Measurements from ENCODE around the gene PIGQ. TPM values are rescaled to one million over a fixed set of nuclear protein-coding genes. Genes with fewer than 3 reads are reported as not detected.

Gene PIGQ
- total RNA-seq, 1 experiment from 2014 or later, result 83.5 TPM

DNA sequence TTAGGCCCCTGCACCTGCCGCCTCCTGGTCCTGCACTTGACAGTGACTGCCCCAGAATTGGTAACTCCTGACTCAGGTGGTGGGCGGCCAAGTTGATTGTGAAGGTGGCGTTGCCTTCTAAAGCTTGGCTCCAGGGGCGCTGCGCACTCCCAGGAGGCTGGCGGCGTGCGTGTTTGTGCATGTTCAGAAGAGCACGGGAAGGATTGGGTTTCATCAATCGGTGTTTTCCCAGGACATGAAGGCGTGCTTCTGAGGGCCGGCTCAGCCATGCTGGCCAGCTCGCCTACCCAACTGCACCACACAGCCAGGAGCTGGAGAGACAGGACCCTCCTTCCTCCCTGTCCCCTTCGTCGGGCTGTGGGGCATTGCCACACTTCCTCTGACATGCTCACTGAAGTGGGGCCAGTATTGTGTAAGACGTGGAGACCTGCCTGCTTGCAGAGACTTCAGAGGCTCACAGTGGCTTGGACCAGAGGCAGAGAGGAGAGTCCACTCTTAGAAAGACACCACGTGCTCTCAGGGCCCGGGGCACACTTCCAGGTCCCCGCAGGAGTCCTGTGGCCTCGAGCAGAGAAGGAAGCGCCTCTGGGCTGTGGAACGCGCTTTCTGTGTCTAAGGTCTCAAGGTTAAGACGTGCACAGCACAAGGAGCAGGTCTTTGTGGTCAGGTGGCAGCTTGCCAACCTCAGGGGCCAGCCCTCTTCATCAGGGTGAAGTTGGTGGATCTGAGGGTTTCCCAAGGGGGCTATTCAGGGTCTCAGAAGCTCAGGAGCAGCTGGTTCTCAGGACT lies 22.9 kb downstream of the PIGQ start:
- ATAC-seq (no peak), DNase-seq (ENCODE audit: low read depth, low spot score) (no peak)
- ChIA-PET POLR2A (no interaction called here), CTCF (no interaction called here)
- Histone ChIP-seq H3K4me1 (ENCODE audit: control insufficient read depth, insufficient read depth, low read length) (peaks cover 26% of the 10 kb centered on the region), H3K36me3 (ENCODE audit: control insufficient read depth, insufficient read depth, low read length) (no peaks in the 10 kb centered on the region), H3K27ac (ENCODE audit: low read length) (peak overlapping the region; percentile 18), H3K4me3 (ENCODE audit: low read depth in 2 of 2, low read length in 2 of 2) (no peak overlapping the region), H3K9me3 (ENCODE audit: control insufficient read depth, insufficient read depth, low read depth, low read length) (no peaks in the 10 kb centered on the region), H3K27me3 (ENCODE audit: control insufficient read depth, insufficient read depth, low read length) (no peaks in the 10 kb centered on the region)
- intact Hi-C loops (cut with micrococcal nuclease; ENCODE audit: unreplicated experiment) (no loop called here), in situ Hi-C loops (cut with HindIII; ENCODE audit: low pct_unique_long_range_greater_than_20kb, low sequenced_read_pairs) (no loop called here)
- TF ChIP-seq, protein P1, sequence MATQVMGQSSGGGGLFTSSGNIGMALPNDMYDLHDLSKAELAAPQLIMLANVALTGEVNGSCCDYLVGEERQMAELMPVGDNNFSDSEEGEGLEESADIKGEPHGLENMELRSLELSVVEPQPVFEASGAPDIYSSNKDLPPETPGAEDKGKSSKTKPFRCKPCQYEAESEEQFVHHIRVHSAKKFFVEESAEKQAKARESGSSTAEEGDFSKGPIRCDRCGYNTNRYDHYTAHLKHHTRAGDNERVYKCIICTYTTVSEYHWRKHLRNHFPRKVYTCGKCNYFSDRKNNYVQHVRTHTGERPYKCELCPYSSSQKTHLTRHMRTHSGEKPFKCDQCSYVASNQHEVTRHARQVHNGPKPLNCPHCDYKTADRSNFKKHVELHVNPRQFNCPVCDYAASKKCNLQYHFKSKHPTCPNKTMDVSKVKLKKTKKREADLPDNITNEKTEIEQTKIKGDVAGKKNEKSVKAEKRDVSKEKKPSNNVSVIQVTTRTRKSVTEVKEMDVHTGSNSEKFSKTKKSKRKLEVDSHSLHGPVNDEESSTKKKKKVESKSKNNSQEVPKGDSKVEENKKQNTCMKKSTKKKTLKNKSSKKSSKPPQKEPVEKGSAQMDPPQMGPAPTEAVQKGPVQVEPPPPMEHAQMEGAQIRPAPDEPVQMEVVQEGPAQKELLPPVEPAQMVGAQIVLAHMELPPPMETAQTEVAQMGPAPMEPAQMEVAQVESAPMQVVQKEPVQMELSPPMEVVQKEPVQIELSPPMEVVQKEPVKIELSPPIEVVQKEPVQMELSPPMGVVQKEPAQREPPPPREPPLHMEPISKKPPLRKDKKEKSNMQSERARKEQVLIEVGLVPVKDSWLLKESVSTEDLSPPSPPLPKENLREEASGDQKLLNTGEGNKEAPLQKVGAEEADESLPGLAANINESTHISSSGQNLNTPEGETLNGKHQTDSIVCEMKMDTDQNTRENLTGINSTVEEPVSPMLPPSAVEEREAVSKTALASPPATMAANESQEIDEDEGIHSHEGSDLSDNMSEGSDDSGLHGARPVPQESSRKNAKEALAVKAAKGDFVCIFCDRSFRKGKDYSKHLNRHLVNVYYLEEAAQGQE (IDR thresholded peaks at IDR 0.05; ENCODE audit: insufficient read depth in 1 of 2, low read depth in 2 of 2, low read length in 1 of 2), result no peak
- TF ChIP-seq SIN3A (IDR thresholded peaks at IDR 0.05; ENCODE audit: borderline replicate concordance, insufficient read depth, low read depth, low read length) (no peak), TCF7L2 (IDR thresholded peaks at IDR 0.05; ENCODE audit: low read depth, low read length) (no peak), POLR2AphosphoS5 (IDR thresholded peaks at IDR 0.05; ENCODE audit: low read depth, low read length) (no peak)
- TF ChIP-seq, protein P2, sequence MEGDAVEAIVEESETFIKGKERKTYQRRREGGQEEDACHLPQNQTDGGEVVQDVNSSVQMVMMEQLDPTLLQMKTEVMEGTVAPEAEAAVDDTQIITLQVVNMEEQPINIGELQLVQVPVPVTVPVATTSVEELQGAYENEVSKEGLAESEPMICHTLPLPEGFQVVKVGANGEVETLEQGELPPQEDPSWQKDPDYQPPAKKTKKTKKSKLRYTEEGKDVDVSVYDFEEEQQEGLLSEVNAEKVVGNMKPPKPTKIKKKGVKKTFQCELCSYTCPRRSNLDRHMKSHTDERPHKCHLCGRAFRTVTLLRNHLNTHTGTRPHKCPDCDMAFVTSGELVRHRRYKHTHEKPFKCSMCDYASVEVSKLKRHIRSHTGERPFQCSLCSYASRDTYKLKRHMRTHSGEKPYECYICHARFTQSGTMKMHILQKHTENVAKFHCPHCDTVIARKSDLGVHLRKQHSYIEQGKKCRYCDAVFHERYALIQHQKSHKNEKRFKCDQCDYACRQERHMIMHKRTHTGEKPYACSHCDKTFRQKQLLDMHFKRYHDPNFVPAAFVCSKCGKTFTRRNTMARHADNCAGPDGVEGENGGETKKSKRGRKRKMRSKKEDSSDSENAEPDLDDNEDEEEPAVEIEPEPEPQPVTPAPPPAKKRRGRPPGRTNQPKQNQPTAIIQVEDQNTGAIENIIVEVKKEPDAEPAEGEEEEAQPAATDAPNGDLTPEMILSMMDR (IDR thresholded peaks at IDR 0.05), result no peak
- BruUV-seq (replicated peaks), result no TSS peak

DNA sequence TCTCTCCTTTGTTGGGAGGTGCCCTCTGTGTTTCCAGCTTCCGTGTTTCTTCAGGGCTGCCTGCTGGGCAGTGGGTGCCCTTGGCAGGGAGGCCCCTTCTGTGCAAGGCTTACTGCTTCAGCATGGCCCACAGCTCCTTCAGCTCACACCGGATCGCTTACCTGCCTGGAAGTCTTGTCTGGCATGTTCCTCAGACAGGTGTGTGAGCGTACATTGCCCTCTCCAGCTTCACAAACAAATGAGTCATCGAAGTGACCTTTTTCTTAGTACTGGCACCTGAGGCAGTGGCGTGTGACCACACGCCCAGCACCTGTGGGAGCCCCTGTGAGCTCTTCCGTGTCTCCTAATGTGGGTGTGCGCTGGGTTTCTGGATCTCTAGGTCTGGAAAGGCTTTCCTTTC lies 23.6 kb downstream of the PIGQ start:
- no peak for DNase-seq (ENCODE audit: low read depth, low spot score)
- no peaks in the 10 kb centered on the region for H3K27me3 ChIP-seq (ENCODE audit: control insufficient read depth, insufficient read depth, low read length)
- H3K36me3 ChIP-seq (ENCODE audit: control insufficient read depth, insufficient read depth, low read length), result no peaks in the 10 kb centered on the region
- peaks cover 26% of the 10 kb centered on the region for H3K4me1 ChIP-seq (ENCODE audit: control insufficient read depth, insufficient read depth, low read length)
- no peak overlapping the region for H3K4me3 ChIP-seq (ENCODE audit: low read depth in 2 of 2, low read length in 2 of 2)
- H3K9me3 ChIP-seq (ENCODE audit: control insufficient read depth, insufficient read depth, low read depth, low read length), result no peaks in the 10 kb centered on the region
- ChIA-PET POLR2A (no interaction called here), CTCF (no interaction called here)
- no TSS peak for BruUV-seq (replicated peaks)
- ATAC-seq, result no peak
- peak overlapping the region; percentile 18 for H3K27ac ChIP-seq (ENCODE audit: low read length)
- TF ChIP-seq, protein P1 (IDR thresholded peaks at IDR 0.05; ENCODE audit: insufficient read depth in 1 of 2, low read depth in 2 of 2, low read length in 1 of 2), result no peak
- TF ChIP-seq POLR2AphosphoS5 (IDR thresholded peaks at IDR 0.05; ENCODE audit: low read depth, low read length) (no peak), TCF7L2 (IDR thresholded peaks at IDR 0.05; ENCODE audit: low read depth, low read length) (no peak), SIN3A (IDR thresholded peaks at IDR 0.05; ENCODE audit: borderline replicate concordance, insufficient read depth, low read depth, low read length) (no peak)
- TF ChIP-seq, protein P2 (IDR thresholded peaks at IDR 0.05), result no peak
- in situ Hi-C loops (cut with HindIII; ENCODE audit: low pct_unique_long_range_greater_than_20kb, low sequenced_read_pairs) (no loop called here), intact Hi-C loops (cut with micrococcal nuclease; ENCODE audit: unreplicated experiment) (no loop called here)
